Stimulated activated naive CD4-positive, alpha-beta T cell (primary cell): ENCODE measurements around the gene ANGPTL8.

Experiments
- DNase-seq, 6 experiments: peaks; one replicate each; lab custom pipeline; 2025; lab: John Stamatoyannopoulos, UW

The ANGPTL8 gene

DNA sequence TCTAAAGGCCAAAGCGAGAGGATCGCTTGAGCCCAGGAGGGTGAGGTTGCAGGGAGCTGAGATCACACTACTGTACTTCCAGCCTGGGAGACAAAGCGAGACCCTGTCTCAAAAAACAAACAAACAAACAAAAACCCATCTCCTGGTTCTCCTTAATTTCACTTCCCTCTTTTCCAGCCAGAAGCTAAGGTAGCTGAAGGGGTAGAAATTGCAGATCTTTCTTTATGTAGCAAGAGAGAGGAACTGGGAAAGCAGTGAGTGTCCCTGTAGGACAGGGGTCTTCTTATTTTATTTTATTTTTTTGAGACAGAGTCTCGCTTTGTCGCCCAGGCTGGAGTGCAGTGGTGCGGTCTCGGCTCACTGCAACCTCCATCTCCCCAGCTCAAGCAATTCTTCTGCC is 52.0 kb downstream of the ANGPTL8 start:
- no peak for DNase-seq
